Osteocyte (in vitro differentiated cells): ENCODE data around the gene FGGY. TPM values are rescaled to one million over a fixed set of nuclear protein-coding genes. Genes with fewer than 3 reads are reported as not detected.

Experiments used
- DNase-seq: peaks from one replicate; pipeline ENCODE4 v3.0.0; 2021; ENCODE audit warnings: mixed read lengths; ENCODE audit not compliant: unreplicated experiment; ENCODE audit errors: extremely low spot score
- H3K27ac Mint-ChIP-seq: one replicate; pipeline ENCODE4 v1.8.0; 2021; ENCODE audit warnings: mild to moderate bottlenecking, mixed read lengths; ENCODE audit not compliant: unreplicated experiment
- H3K27me3 Mint-ChIP-seq: one replicate; pipeline ENCODE4 v1.8.0; 2021; ENCODE audit warnings: mixed read lengths; ENCODE audit not compliant: unreplicated experiment
- H3K36me3 Mint-ChIP-seq: one replicate; pipeline ENCODE4 v1.8.0; 2021; ENCODE audit warnings: mixed read lengths; ENCODE audit not compliant: unreplicated experiment
- H3K4me1 Mint-ChIP-seq: one replicate; pipeline ENCODE4 v1.8.0; 2021; ENCODE audit warnings: mixed read lengths; ENCODE audit not compliant: unreplicated experiment
- H3K4me3 Mint-ChIP-seq: one replicate; pipeline ENCODE4 v1.8.0; 2021; ENCODE audit warnings: mild to moderate bottlenecking, moderate library complexity, mixed read lengths; ENCODE audit not compliant: unreplicated experiment
- H3K9me3 Mint-ChIP-seq: one replicate; pipeline ENCODE4 v1.8.0; 2021; ENCODE audit warnings: mixed read lengths; ENCODE audit not compliant: unreplicated experiment
- total RNA-seq: library from RNA; stranded (reverse); gene quantifications from 2 replicates; pipeline ENCODE4 v1.2.1, GENCODE V29; 2021
- TF ChIP-seq, protein P1 (sequence below): fragments of 200-600 bp; sonication (generic); IDR thresholded peaks from 2 replicates; pipeline ENCODE4 v1.5.0; 2021; ENCODE audit warnings: antibody characterized with exemption, mild to moderate bottlenecking, moderate library complexity

The FGGY gene
- total RNA-seq, 1 donor from 2014 or later: 9.1 TPM

DNA sequence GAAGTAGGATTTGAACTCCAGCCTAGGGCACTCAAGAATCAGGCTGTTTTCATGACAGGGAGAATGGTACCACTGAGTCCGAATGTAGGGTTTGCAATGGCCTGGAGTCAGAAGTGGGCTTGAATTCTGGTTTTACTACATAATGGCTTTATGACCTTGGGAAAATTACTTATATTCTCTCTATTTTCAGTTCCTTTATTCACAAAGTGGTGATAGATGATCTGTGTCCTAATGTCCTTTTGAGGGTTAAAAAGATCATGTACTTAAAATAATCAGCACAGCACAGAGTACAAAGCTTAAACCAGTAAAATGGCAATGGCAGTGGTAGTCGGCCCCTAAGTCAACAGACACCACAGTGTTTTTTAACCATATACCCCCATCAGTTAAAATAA, 454.1 kb downstream of the FGGY start:
- no peak for DNase-seq
- Mint-ChIP-seq H3K9me3 (no peaks in the 10 kb centered on the region), H3K27ac (peak overlapping the region; percentile 83), H3K36me3 (no peaks in the 10 kb centered on the region), H3K4me3 (no peak overlapping the region), H3K27me3 (no peaks in the 10 kb centered on the region), H3K4me1 (peaks cover 40% of the 10 kb centered on the region)
- TF ChIP-seq, protein P1, sequence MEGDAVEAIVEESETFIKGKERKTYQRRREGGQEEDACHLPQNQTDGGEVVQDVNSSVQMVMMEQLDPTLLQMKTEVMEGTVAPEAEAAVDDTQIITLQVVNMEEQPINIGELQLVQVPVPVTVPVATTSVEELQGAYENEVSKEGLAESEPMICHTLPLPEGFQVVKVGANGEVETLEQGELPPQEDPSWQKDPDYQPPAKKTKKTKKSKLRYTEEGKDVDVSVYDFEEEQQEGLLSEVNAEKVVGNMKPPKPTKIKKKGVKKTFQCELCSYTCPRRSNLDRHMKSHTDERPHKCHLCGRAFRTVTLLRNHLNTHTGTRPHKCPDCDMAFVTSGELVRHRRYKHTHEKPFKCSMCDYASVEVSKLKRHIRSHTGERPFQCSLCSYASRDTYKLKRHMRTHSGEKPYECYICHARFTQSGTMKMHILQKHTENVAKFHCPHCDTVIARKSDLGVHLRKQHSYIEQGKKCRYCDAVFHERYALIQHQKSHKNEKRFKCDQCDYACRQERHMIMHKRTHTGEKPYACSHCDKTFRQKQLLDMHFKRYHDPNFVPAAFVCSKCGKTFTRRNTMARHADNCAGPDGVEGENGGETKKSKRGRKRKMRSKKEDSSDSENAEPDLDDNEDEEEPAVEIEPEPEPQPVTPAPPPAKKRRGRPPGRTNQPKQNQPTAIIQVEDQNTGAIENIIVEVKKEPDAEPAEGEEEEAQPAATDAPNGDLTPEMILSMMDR: no peak

DNA sequence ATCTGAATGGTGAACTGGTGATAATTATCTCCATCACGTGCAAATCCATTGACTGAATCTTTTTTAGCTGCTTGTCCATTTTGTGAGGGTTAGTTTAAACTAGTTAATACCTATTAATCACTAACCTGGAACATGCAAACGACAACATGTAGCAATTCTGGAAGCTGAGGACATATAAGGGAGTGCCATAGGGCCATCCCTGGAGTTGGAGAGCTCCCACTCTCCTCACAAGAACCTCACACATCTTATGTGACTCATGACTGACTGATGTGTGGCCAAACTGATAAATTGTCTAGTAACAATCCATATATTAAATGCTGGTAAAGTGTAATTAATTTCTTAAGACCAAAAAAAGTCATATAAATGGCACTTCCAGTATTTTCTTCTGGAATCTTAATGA, 454.9 kb downstream of the FGGY start:
- Mint-ChIP-seq H3K4me1 (peaks cover 44% of the 10 kb centered on the region), H3K4me3 (no peak overlapping the region), H3K27me3 (no peaks in the 10 kb centered on the region), H3K9me3 (no peaks in the 10 kb centered on the region), H3K27ac (no peak overlapping the region), H3K36me3 (no peaks in the 10 kb centered on the region)
- TF ChIP-seq, protein P1: no peak
- no peak for DNase-seq

DNA sequence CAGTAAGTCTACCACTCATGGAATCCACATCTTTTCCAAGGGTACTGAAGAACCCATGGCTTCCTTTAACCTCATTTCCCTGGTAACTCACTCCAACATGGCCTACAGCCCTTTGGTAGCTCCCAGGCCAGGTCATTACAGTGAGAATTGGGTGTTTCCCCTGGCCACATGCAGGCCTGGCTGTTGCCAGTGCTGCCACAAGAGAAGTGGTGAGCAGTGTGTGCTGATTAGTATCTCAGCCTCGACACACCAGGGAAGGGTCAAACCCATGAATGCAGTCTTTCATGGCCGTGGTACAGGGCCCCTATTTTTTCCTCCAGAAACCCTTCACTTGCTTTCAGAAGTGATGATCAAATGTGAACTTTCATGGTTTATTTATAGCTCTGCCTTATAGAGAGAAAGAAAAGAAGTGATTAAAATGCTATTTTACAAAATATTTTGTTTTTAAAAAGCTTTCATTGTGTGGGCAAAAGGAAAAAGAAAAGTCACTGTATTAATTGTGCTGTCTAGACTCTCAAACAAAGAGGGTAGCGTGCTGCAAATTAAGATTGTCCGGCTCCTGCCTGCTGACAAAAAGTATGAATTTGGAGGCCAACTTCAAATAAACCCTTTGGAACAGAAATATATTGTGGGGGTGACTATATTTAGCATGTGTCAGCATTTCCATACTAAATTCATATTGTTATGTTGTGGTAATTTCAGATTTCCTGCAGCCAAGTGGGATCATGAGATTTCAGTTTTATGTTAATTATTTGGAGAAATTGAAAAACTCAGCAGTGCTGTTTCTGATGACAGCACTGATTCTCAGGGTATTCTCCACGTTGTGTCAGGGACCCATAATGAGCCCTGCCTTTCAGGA, 455.9 kb downstream of the FGGY start:
- no peaks in the 10 kb centered on the region for H3K9me3 Mint-ChIP-seq
- peak; percentile 62 for DNase-seq
- no peaks in the 10 kb centered on the region for H3K27me3 Mint-ChIP-seq
- H3K27ac Mint-ChIP-seq: no peak overlapping the region
- peaks cover 44% of the 10 kb centered on the region for H3K4me1 Mint-ChIP-seq
- no peak overlapping the region for H3K4me3 Mint-ChIP-seq
- H3K36me3 Mint-ChIP-seq: no peaks in the 10 kb centered on the region
- TF ChIP-seq, protein P1: no peak

DNA sequence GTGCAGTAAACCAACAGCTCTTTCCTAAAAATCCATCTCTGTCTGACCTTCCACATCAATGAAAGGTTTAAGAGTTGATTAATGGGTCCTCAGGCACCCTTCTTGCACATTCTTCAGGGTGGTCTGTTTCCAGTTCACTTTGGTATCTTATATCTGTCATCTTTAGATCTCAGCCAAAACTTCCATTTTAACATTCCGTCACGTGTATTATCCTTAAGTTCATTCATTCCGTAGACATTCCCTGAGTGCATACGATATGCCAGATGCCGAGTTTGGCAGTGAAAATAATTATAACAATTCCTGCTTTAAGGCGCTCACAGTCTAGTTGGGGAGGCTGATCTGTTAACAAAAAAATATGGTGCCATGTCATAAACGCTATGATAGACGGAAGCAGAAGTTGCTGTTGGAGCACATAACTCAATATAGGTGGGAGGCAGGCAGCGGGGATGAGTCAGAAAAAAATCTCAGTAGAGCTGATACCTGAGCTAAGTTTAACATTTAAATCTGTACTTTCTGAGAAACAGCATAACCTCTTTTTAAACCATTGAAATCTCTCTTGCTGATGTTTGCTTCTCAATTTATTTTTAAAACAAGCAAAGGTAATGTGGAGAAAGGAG, 458.3 kb downstream of the FGGY start:
- TF ChIP-seq, protein P1: no peak
- Mint-ChIP-seq H3K4me3 (no peak overlapping the region), H3K4me1 (peaks cover 53% of the 10 kb centered on the region), H3K27ac (no peak overlapping the region), H3K27me3 (no peaks in the 10 kb centered on the region), H3K9me3 (no peaks in the 10 kb centered on the region), H3K36me3 (no peaks in the 10 kb centered on the region)
- DNase-seq: no peak

DNA sequence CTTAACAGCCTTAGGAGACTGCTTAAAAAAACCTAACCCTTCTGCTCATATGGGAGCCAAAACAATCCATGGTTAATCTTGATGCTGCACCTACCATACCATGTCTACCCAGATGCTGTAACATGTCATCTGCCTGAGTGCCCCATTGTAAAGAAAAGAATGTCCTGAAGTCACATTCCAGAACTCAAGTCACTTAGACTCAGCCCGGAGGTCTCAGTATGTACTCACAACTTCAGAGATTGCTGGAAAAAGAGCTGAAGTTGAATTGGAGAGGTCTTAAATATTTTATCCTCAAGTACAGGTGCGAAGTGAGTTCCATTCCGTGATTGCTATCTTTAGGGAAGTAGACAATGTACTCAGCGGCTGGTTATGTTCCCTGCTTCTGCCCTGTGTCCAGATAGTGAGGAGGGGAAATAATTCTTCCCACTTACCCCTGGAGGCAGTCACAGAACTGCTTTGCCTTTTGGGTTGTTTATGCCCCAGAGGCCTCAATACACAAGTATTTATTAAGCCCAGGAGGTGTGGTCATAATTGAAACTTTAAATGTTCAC, 460.4 kb downstream of the FGGY start:
- TF ChIP-seq, protein P1: no peak
- Mint-ChIP-seq H3K27me3 (no peaks in the 10 kb centered on the region), H3K4me3 (no peak overlapping the region), H3K9me3 (no peaks in the 10 kb centered on the region), H3K4me1 (peaks cover 38% of the 10 kb centered on the region), H3K27ac (no peak overlapping the region), H3K36me3 (no peaks in the 10 kb centered on the region)
- DNase-seq: no peak
